ENCODE data around the gene C11orf97.
A peak's percentile ranks its signal among the peaks of the same experiment; 100 is the strongest.

C11orf97 gene

GRCh38 chr11:94539420-94539819, 27.2 kb downstream of the C11orf97 start:
- H3K4me3 ChIP-seq (ENCODE audit: insufficient read depth, low read depth, low read length) = no peak overlapping the region
- H3K36me3 ChIP-seq (ENCODE audit: control insufficient read depth, insufficient read depth, low read length) = no peaks in the 10 kb centered on the region
- WGBS, 2 experiments = 25 to 47% methylated on average over 1 of the region's 1 CpG
- no peaks in the 10 kb centered on the region for H3K9me3 ChIP-seq (ENCODE audit: control insufficient read depth, low read length)
- H3K27ac ChIP-seq (ENCODE audit: insufficient read depth, low read depth, low read length, poor library complexity, severe bottlenecking) = no peak overlapping the region
- H3K4me1 ChIP-seq (ENCODE audit: control insufficient read depth, insufficient read depth, low read length) = no peaks in the 10 kb centered on the region
- H3K27me3 ChIP-seq (ENCODE audit: control insufficient read depth, insufficient read depth, low read length, poor library complexity, severe bottlenecking) = peaks cover 28% of the 10 kb centered on the region

- H3K4me3 ChIP-seq (ENCODE audit: insufficient read depth, low read depth, low read length) = peak within 1 kb of the TSS; percentile 57
- 1% methylated on average over 109 of the region's 109 CpGs for WGBS, 2 experiments
- no peaks in the 10 kb centered on the region for H3K9me3 ChIP-seq (ENCODE audit: control insufficient read depth, low read length)
- peaks cover 61% of the 10 kb centered on the region for H3K27me3 ChIP-seq (ENCODE audit: control insufficient read depth, insufficient read depth, low read length, poor library complexity, severe bottlenecking)
- no peaks in the 10 kb centered on the region for H3K36me3 ChIP-seq (ENCODE audit: control insufficient read depth, insufficient read depth, low read length)
- no peaks in the 10 kb centered on the region for H3K4me1 ChIP-seq (ENCODE audit: control insufficient read depth, insufficient read depth, low read length)
- H3K27ac ChIP-seq (ENCODE audit: insufficient read depth, low read depth, low read length, poor library complexity, severe bottlenecking) = peak within 1 kb of the TSS; percentile 22
These were observed 31.7 kb downstream of the C11orf97 start, which contains the start of gene FUT4 for GRCh38 chr11:94543695-94544645. TSS of gene FUT4 (plus strand) at chr11:94543921. CDS start at chr11:94544134, 213 bp downstream.

GRCh38 chr11:94544646-94545263, 32.5 kb downstream of the C11orf97 start:
- H3K4me1 ChIP-seq (ENCODE audit: control insufficient read depth, insufficient read depth, low read length) = no peaks in the 10 kb centered on the region
- H3K4me3 ChIP-seq (ENCODE audit: insufficient read depth, low read depth, low read length) = peak overlapping the region; percentile 57
- H3K27me3 ChIP-seq (ENCODE audit: control insufficient read depth, insufficient read depth, low read length, poor library complexity, severe bottlenecking) = peaks cover 61% of the 10 kb centered on the region
- no peaks in the 10 kb centered on the region for H3K9me3 ChIP-seq (ENCODE audit: control insufficient read depth, low read length)
- WGBS, 2 experiments = 4 to 5% methylated on average over 59 of the region's 59 CpGs
- no peaks in the 10 kb centered on the region for H3K36me3 ChIP-seq (ENCODE audit: control insufficient read depth, insufficient read depth, low read length)
- no peak overlapping the region for H3K27ac ChIP-seq (ENCODE audit: insufficient read depth, low read depth, low read length, poor library complexity, severe bottlenecking)

GRCh38 chr11:94545264-94546161, 33.3 kb downstream of the C11orf97 start:
- Histone ChIP-seq H3K27me3 (ENCODE audit: control insufficient read depth, insufficient read depth, low read length, poor library complexity, severe bottlenecking) (peaks cover 61% of the 10 kb centered on the region), H3K9me3 (ENCODE audit: control insufficient read depth, low read length) (no peaks in the 10 kb centered on the region), H3K27ac (ENCODE audit: insufficient read depth, low read depth, low read length, poor library complexity, severe bottlenecking) (no peak overlapping the region), H3K4me1 (ENCODE audit: control insufficient read depth, insufficient read depth, low read length) (no peaks in the 10 kb centered on the region), H3K36me3 (ENCODE audit: control insufficient read depth, insufficient read depth, low read length) (no peaks in the 10 kb centered on the region), H3K4me3 (ENCODE audit: insufficient read depth, low read depth, low read length) (peak overlapping the region; percentile 57)
- 39% methylated on average over 54 of the region's 54 CpGs for WGBS, 2 experiments

GRCh38 chr11:94546162-94546470, 33.9 kb downstream of the C11orf97 start:
- H3K4me3 ChIP-seq (ENCODE audit: insufficient read depth, low read depth, low read length) = no peak overlapping the region
- H3K9me3 ChIP-seq (ENCODE audit: control insufficient read depth, low read length) = no peaks in the 10 kb centered on the region
- H3K36me3 ChIP-seq (ENCODE audit: control insufficient read depth, insufficient read depth, low read length) = no peaks in the 10 kb centered on the region
- H3K27ac ChIP-seq (ENCODE audit: insufficient read depth, low read depth, low read length, poor library complexity, severe bottlenecking) = no peak overlapping the region
- H3K4me1 ChIP-seq (ENCODE audit: control insufficient read depth, insufficient read depth, low read length) = no peaks in the 10 kb centered on the region
- WGBS, 2 experiments = 76 to 80% methylated on average over 2 of the region's 2 CpGs
- H3K27me3 ChIP-seq (ENCODE audit: control insufficient read depth, insufficient read depth, low read length, poor library complexity, severe bottlenecking) = peaks cover 60% of the 10 kb centered on the region

GRCh38 chr11:94546886-94547285, 34.6 kb downstream of the C11orf97 start:
- no peak overlapping the region for H3K27ac ChIP-seq (ENCODE audit: insufficient read depth, low read depth, low read length, poor library complexity, severe bottlenecking)
- 82 to 89% methylated on average over 1 of the region's 1 CpG for WGBS, 2 experiments
- no peaks in the 10 kb centered on the region for H3K36me3 ChIP-seq (ENCODE audit: control insufficient read depth, insufficient read depth, low read length)
- H3K4me3 ChIP-seq (ENCODE audit: insufficient read depth, low read depth, low read length) = no peak overlapping the region
- peaks cover 53% of the 10 kb centered on the region for H3K27me3 ChIP-seq (ENCODE audit: control insufficient read depth, insufficient read depth, low read length, poor library complexity, severe bottlenecking)
- H3K4me1 ChIP-seq (ENCODE audit: control insufficient read depth, insufficient read depth, low read length) = no peaks in the 10 kb centered on the region
- H3K9me3 ChIP-seq (ENCODE audit: control insufficient read depth, low read length) = no peaks in the 10 kb centered on the region

- 86 to 88% methylated on average over 5 of the region's 5 CpGs for WGBS, 2 experiments
- H3K4me3 ChIP-seq (ENCODE audit: insufficient read depth, low read depth, low read length) = no peak overlapping the region
These were observed 36.9 kb downstream of the C11orf97 start for GRCh38 chr11:94549146-94549545.

GRCh38 chr11:94550513-94550912, 38.3 kb downstream of the C11orf97 start:
- no peaks in the 10 kb centered on the region for H3K36me3 ChIP-seq (ENCODE audit: control insufficient read depth, insufficient read depth, low read length)
- H3K4me3 ChIP-seq (ENCODE audit: insufficient read depth, low read depth, low read length) = no peak overlapping the region
- H3K27ac ChIP-seq (ENCODE audit: insufficient read depth, low read depth, low read length, poor library complexity, severe bottlenecking) = no peak overlapping the region
- H3K9me3 ChIP-seq (ENCODE audit: control insufficient read depth, low read length) = no peaks in the 10 kb centered on the region
- no peaks in the 10 kb centered on the region for H3K4me1 ChIP-seq (ENCODE audit: control insufficient read depth, insufficient read depth, low read length)
- H3K27me3 ChIP-seq (ENCODE audit: control insufficient read depth, insufficient read depth, low read length, poor library complexity, severe bottlenecking) = peaks cover 21% of the 10 kb centered on the region
- WGBS, 2 experiments = 86 to 87% methylated on average over 4 of the region's 4 CpGs

More at GRCh38 chr11:94549146-94549545, 36.9 kb downstream of the C11orf97 start:
- H3K27me3 ChIP-seq (ENCODE audit: control insufficient read depth, insufficient read depth, low read length, poor library complexity, severe bottlenecking) = peaks cover 35% of the 10 kb centered on the region
- H3K9me3 ChIP-seq (ENCODE audit: control insufficient read depth, low read length) = no peaks in the 10 kb centered on the region
- no peaks in the 10 kb centered on the region for H3K36me3 ChIP-seq (ENCODE audit: control insufficient read depth, insufficient read depth, low read length)
- no peaks in the 10 kb centered on the region for H3K4me1 ChIP-seq (ENCODE audit: control insufficient read depth, insufficient read depth, low read length)
- no peak overlapping the region for H3K27ac ChIP-seq (ENCODE audit: insufficient read depth, low read depth, low read length, poor library complexity, severe bottlenecking)

GRCh38 chr11:94553938-94554337, 41.7 kb downstream of the C11orf97 start:
- Histone ChIP-seq H3K9me3 (ENCODE audit: control insufficient read depth, low read length) (no peaks in the 10 kb centered on the region), H3K27me3 (ENCODE audit: control insufficient read depth, insufficient read depth, low read length, poor library complexity, severe bottlenecking) (no peaks in the 10 kb centered on the region), H3K27ac (ENCODE audit: insufficient read depth, low read depth, low read length, poor library complexity, severe bottlenecking) (no peak overlapping the region), H3K4me3 (ENCODE audit: insufficient read depth, low read depth, low read length) (no peak overlapping the region), H3K4me1 (ENCODE audit: control insufficient read depth, insufficient read depth, low read length) (no peaks in the 10 kb centered on the region), H3K36me3 (ENCODE audit: control insufficient read depth, insufficient read depth, low read length) (no peaks in the 10 kb centered on the region)
- 52 to 70% methylated on average over 1 of the region's 1 CpG for WGBS, 2 experiments

Measured in ectodermal cell (in vitro differentiated cells).